Measurements from ENCODE around the gene DNM1. TPM values are rescaled to one million over a fixed set of nuclear protein-coding genes. Genes with fewer than 3 reads are reported as not detected.

DNM1 gene
- total and polyA plus RNA-seq, 10 of the 15 experiments (the other 5 are each of a cell fraction or from before 2014, with no cell fraction given): 0.06 to 0.67 (median 0.19) TPM; not detected in 3

- Histone ChIP-seq H3K79me2 (ENCODE audit: control insufficient read depth, insufficient read depth, low read length) (no peaks in the 10 kb centered on the region), H3K9me3 (replicated peaks; ENCODE audit: control insufficient read depth, insufficient read depth, low read length) (no peaks in the 10 kb centered on the region), H2AFZ (ENCODE audit: control insufficient read depth, low read depth, low read length) (no peak overlapping the region), H3K4me2 (ENCODE audit: control insufficient read depth, insufficient read depth) (no peak overlapping the region), H3K4me3 (no peak overlapping the region), H3K27ac (ENCODE audit: control insufficient read depth, insufficient read depth) (no peak overlapping the region), H3K27me3 (replicated peaks in 1 of 2; ENCODE audit: control insufficient read depth in 2 of 2, insufficient read depth in 2 of 2, low read length in 1 of 2) (peaks cover 0 to 2% of the 10 kb centered on the region in 2 experiments; a peak in 2 of 4 replicates), H3K4me1 (ENCODE audit: control insufficient read depth, insufficient read depth, low read length) (no peaks in the 10 kb centered on the region), H4K20me1 (ENCODE audit: control insufficient read depth, insufficient read depth) (no peaks in the 10 kb centered on the region), H3K9ac (ENCODE audit: control insufficient read depth, insufficient read depth, low read length) (no peak overlapping the region), H3K36me3 (ENCODE audit: control insufficient read depth in 2 of 2, insufficient read depth in 2 of 2, low read length in 1 of 2) (no peaks in the 10 kb centered on the region)
- intact Hi-C loops (cut with micrococcal nuclease; ENCODE audit: unreplicated experiment): no loop called here
- ChIA-PET CTCF (no interaction called here), SMC1A (ENCODE audit: uncharacterized antibody, unreplicated experiment) (no interaction called here), POLR2A (no interaction called here), RAD21 (ENCODE audit: unreplicated experiment) (no interaction called here)
- TF ChIP-seq MEF2A (IDR thresholded peaks at IDR 0.05; ENCODE audit: insufficient read depth, low read depth, low read length) (no peak), SKIL (IDR thresholded peaks at IDR 0.05; ENCODE audit: low read depth, poor library complexity, severe bottlenecking) (no peak), RAD51 (IDR thresholded peaks at IDR 0.05) (no peak), STAT3 (IDR thresholded peaks at IDR 0.05; ENCODE audit: low read depth, low read length) (no peak), FOXM1 (IDR thresholded peaks at IDR 0.05; ENCODE audit: low read depth, low read length) (no peak), ASH2L (IDR thresholded peaks at IDR 0.05; ENCODE audit: borderline replicate concordance, low read depth) (no peak), CBX5 (IDR thresholded peaks at IDR 0.05; ENCODE audit: low read depth) (no peak), NKRF (conservative IDR thresholded peaks at IDR 0.05) (no peak), NR2C1 (IDR thresholded peaks at IDR 0.05) (no peak), ATF2 (IDR thresholded peaks at IDR 0.05; ENCODE audit: low read length) (no peak), ZNF217 (IDR thresholded peaks at IDR 0.05) (no peak), YY1 (IDR thresholded peaks at IDR 0.05; ENCODE audit: low read depth, low read length) (no peak), HDGF (IDR thresholded peaks at IDR 0.05) (no peak)
- FAIRE-seq (no peak), DNase-seq (ENCODE audit: low read depth, low spot score) (no peak), ATAC-seq (no peak)
- in situ Hi-C loops (cut with MboI): no loop called here
- 27% methylated on average over 16 of the region's 19 CpGs for WGBS (ENCODE audit: insufficient coverage, insufficient replicate concordance, low lambda C conversion rate, missing lambda C conversion rate)
- no TSS peak for BruUV-seq (replicated peaks)
Measured at GRCh38 chr9:128225770-128226411, 22.7 kb downstream of the DNM1 start.
